Thyroid gland (tissue), 4 donors: ENCODE data around the gene SMIM15.

Experiments
- CTCF ChIP-seq, 6 experiments: fragments of 200-600 bp in 3 of 6; fragments of 450-650 bp in 3 of 6; sonication (generic) in 3 of 6; IDR thresholded peaks; one replicate each; pipeline ENCODE4 v1.5.1; 2016 to 2019; ENCODE audit warnings: antibody characterized with exemption in 6 of 6, mild to moderate bottlenecking in 2 of 6, inconsistent platforms in 1 of 6, moderate library complexity in 1 of 6
- POLR2A ChIP-seq, 2 donors: fragments of 450-650 bp; IDR thresholded peaks; one replicate each; pipeline ENCODE4 v1.6.1; 2017; ENCODE audit warnings: antibody characterized with exemption in 2 of 2, mild to moderate bottlenecking in 2 of 2, moderate library complexity in 1 of 2

GRCh38 chr5:61180886-61181285, 18.6 kb upstream of the SMIM15 start:
- TF ChIP-seq CTCF (IDR thresholded peaks at IDR 0.05) (no peak), POLR2A (IDR thresholded peaks at IDR 0.05) (no peak)
